NT2/D1 (cell line): Measurements from ENCODE around the gene NACA2.

ENCODE experiments used
- SUZ12 ChIP-seq: IDR thresholded peaks from 2 replicates; pipeline ENCODE4 v1.6.1; 2011; ENCODE audit not compliant: insufficient read length, insufficient read depth; ENCODE audit errors: extremely low read depth
- YY1 ChIP-seq: IDR thresholded peaks from 2 replicates; pipeline ENCODE4 v1.6.1; 2011; ENCODE audit not compliant: insufficient read length, insufficient read depth
- ZNF274 ChIP-seq: IDR thresholded peaks from 2 replicates; pipeline ENCODE4 v1.6.1; 2011; ENCODE audit warnings: mild to moderate bottlenecking, low read depth, low read length

GRCh38 chr17:61611323-61611722 lies 20.3 kb upstream of the NACA2 start:
- TF ChIP-seq YY1 (no peak), ZNF274 (no peak), SUZ12 (no peak)
